GM12878 (cell line): Measurements from ENCODE around the gene MSL3. TPM values are rescaled to one million over a fixed set of nuclear protein-coding genes. Genes with fewer than 3 reads are reported as not detected.

Experiments
- CREB1 ChIP-seq: IDR thresholded peaks from 2 replicates; pipeline ENCODE4 v1.6.1; 2012; ENCODE audit warnings: low read depth, mild to moderate bottlenecking, inconsistent platforms
- ETV6 ChIP-seq, 2 experiments: fragments of 450-650 bp in 1 of 2; IDR thresholded peaks in 1 of 2; conservative IDR thresholded peaks in 1 of 2; 2 replicates each; pipeline ENCODE4 v1.6.1; 2014; ENCODE audit warnings: antibody characterized with exemption in 1 of 2, borderline replicate concordance in 1 of 2, low read depth in 1 of 2, mild to moderate bottlenecking in 1 of 2, moderate library complexity in 1 of 2
- GABPA ChIP-seq: IDR thresholded peaks from 2 replicates; pipeline ENCODE4 v1.6.1; 2014; ENCODE audit warnings: antibody characterized with exemption, low read depth, mild to moderate bottlenecking, inconsistent platforms
- KDM1A ChIP-seq: fragments of 200-600 bp; sonication (generic); IDR thresholded peaks from 2 replicates; pipeline ENCODE4 v1.6.1; 2016; ENCODE audit warnings: borderline replicate concordance
- MTA3 ChIP-seq: IDR thresholded peaks from 2 replicates; pipeline ENCODE4 v1.6.1; 2012; ENCODE audit warnings: low read length, inconsistent platforms, borderline replicate concordance
- NFXL1 ChIP-seq: fragments of 450-650 bp; IDR thresholded peaks from 2 replicates; pipeline ENCODE4 v1.6.1; 2017; ENCODE audit warnings: antibody characterized with exemption, mild to moderate bottlenecking, borderline replicate concordance
- NFYB ChIP-seq: IDR thresholded peaks from 2 replicates; pipeline ENCODE4 v1.6.1; 2011; ENCODE audit warnings: low read depth, mild to moderate bottlenecking, low read length, improper control_type of control experiment, moderate library complexity; ENCODE audit not compliant: insufficient read depth
- NR2C1 ChIP-seq: fragments of 450-650 bp; IDR thresholded peaks from 2 replicates; pipeline ENCODE4 v1.6.1; 2017; ENCODE audit warnings: antibody characterized with exemption, mild to moderate bottlenecking, moderate library complexity
- POU2F2 ChIP-seq: IDR thresholded peaks from 3 replicates; pipeline ENCODE4 v1.6.1; 2011; ENCODE audit warnings: low read depth, mild to moderate bottlenecking, low read length, borderline replicate concordance
- RBBP5 ChIP-seq: fragments of 200-600 bp; sonication (generic); conservative IDR thresholded peaks from 2 replicates; pipeline ENCODE4 v1.6.1; 2016
- SIX5 ChIP-seq: IDR thresholded peaks from 2 replicates; pipeline ENCODE4 v1.6.1; 2011; ENCODE audit warnings: mild to moderate bottlenecking, low read depth, low read length, moderate library complexity; ENCODE audit not compliant: severe bottlenecking
- SRF ChIP-seq, 2 experiments: IDR thresholded peaks; 2 replicates each; pipeline ENCODE4 v1.6.1; 2011; ENCODE audit warnings: low read depth in 2 of 2, low read length in 2 of 2, mild to moderate bottlenecking in 1 of 2, moderate library complexity in 1 of 2
- STAT1 ChIP-seq: fragments of 450-650 bp; conservative IDR thresholded peaks from 2 replicates; pipeline ENCODE4 v1.6.1; 2014; ENCODE audit warnings: antibody characterized with exemption, mild to moderate bottlenecking
- TARDBP ChIP-seq: IDR thresholded peaks from 2 replicates; pipeline ENCODE4 v1.6.1; 2016; ENCODE audit warnings: borderline replicate concordance
- TCF7 ChIP-seq: IDR thresholded peaks from 2 replicates; pipeline ENCODE4 v1.6.1; 2014; ENCODE audit warnings: antibody characterized with exemption, borderline replicate concordance
- ZBED1 ChIP-seq: IDR thresholded peaks from 2 replicates; pipeline ENCODE4 v1.6.1; 2016; ENCODE audit warnings: borderline replicate concordance
- ZNF274 ChIP-seq: IDR thresholded peaks from one replicate; pipeline ENCODE4 v1.8.0; 2011; ENCODE audit not compliant: insufficient read length, insufficient read depth
- ZSCAN29 ChIP-seq: fragments of 450-650 bp; IDR thresholded peaks from 2 replicates; pipeline ENCODE4 v1.6.1; 2017; ENCODE audit warnings: mild to moderate bottlenecking, moderate library complexity
- polyA plus RNA-seq, 11 experiments: library from polyadenylated mRNA; depleted of rRNA in 4 of 11; unstranded in 6 of 11; stranded (reverse) in 5 of 11; fragments of >200 nt; fragmentation: Nextera tagmentation in 4 of 11; fragmentation: Illumina TruSeq in 1 of 11; extraction: Ambion mirVana in 4 of 11; extraction: Trizol in 1 of 11; gene quantifications; 1 replicate in 1 of 11; 2 replicates in 10 of 11; pipeline versions ENCODE4 v1.2.1 to v1.2.3, GENCODE V29; 2011 to 2016; ENCODE audit warnings: inconsistent platforms in 2 of 11, missing spikeins in 2 of 11, low read depth in 1 of 11
- total RNA-seq, 4 experiments: library from RNA; depleted of rRNA in 3 of 4; stranded (reverse); fragments of >200 nt in 3 of 4; fragmentation: Illumina TruSeq in 1 of 4; extraction: Trizol in 1 of 4; gene quantifications; 2 replicates each; pipeline versions ENCODE4 v1.2.1 to v1.2.3, GENCODE V29; 2013 to 2021
- TF ChIP-seq, protein P1 (sequence below): fragments of 450-650 bp; IDR thresholded peaks from 2 replicates; pipeline ENCODE4 v1.6.1; 2016; ENCODE audit warnings: mild to moderate bottlenecking
- TF ChIP-seq, protein P2 (sequence below): fragments of 450-650 bp; IDR thresholded peaks from 2 replicates; pipeline ENCODE4 v1.6.1; 2016; ENCODE audit warnings: mild to moderate bottlenecking, moderate library complexity, borderline replicate concordance
- TF ChIP-seq, protein P3 (sequence below): IDR thresholded peaks from 2 replicates; pipeline ENCODE4 v1.6.1; 2011; ENCODE audit warnings: borderline replicate concordance, low read depth, mild to moderate bottlenecking, moderate library complexity, mixed read lengths, low read length; ENCODE audit not compliant: insufficient read depth; ENCODE audit errors: extremely low read length
- TF ChIP-seq, protein P4 (sequence below): fragments of 450-650 bp; IDR thresholded peaks from 2 replicates; pipeline ENCODE4 v1.6.1; 2017; ENCODE audit warnings: borderline replicate concordance

The MSL3 gene
- total and polyA plus RNA-seq, 10 of the 15 experiments (the other 5 are each of a cell fraction or from before 2014, with no cell fraction given) = 28.4 to 438 (median 40.7) TPM

DNA sequence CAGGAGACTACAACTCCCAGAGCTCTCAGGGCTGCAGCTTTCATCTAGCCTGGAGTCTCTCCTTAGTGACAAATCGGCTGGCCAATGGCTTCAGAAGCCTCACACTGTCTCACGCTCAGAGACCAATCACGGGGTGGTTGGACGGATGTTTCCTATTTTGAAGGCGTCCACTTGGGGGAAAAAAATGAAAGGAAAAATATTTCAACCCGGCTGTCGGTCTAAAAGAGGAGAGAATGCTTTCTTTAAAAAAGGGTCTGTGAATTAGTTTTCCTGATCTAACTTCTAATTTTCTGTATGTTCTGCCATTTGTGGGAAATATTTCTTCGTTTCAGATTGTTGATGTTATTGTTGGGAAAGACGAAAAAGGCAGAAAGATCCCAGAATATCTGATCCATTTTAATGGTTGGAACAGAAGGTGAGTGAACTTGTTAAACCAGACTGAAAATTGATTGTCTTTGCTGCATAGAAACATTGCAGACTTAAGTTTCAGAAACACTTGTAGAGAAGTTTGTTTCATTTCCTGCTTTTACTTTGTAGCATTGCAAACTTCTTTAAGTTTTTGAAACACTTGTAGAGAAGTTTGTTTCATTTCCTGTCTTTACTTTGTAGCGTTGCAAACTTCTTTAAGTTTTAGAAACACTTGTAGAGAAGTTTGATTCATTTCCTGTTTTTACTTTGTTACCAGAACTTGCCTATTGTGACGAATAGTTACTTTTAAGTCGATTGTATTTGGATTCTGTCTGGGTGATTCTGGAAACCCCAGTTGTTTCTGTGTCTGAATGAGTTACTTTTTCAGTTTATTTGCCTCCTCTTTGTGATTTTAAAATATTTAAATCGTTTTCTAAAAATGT lies 1.6 kb downstream of the MSL3 start (continued):
- TF ChIP-seq SRF (IDR thresholded peaks at IDR 0.05; ENCODE audit: low read depth in 2 of 2, low read length in 2 of 2) = 0 out of 4 replicates have a peak, but pooled peaks of 1 of the 2 experiments have one; percentile 54
- peak; percentile 52; the same call in 1 of the 2 replicates for TF ChIP-seq MTA3
- TF ChIP-seq CREB1 = peak; percentile 71
- no peak for TF ChIP-seq NR2C1
- TF ChIP-seq, protein P1, sequence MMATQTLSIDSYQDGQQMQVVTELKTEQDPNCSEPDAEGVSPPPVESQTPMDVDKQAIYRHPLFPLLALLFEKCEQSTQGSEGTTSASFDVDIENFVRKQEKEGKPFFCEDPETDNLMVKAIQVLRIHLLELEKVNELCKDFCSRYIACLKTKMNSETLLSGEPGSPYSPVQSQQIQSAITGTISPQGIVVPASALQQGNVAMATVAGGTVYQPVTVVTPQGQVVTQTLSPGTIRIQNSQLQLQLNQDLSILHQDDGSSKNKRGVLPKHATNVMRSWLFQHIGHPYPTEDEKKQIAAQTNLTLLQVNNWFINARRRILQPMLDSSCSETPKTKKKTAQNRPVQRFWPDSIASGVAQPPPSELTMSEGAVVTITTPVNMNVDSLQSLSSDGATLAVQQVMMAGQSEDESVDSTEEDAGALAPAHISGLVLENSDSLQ = peak; percentile 97
- TF ChIP-seq, protein P2, sequence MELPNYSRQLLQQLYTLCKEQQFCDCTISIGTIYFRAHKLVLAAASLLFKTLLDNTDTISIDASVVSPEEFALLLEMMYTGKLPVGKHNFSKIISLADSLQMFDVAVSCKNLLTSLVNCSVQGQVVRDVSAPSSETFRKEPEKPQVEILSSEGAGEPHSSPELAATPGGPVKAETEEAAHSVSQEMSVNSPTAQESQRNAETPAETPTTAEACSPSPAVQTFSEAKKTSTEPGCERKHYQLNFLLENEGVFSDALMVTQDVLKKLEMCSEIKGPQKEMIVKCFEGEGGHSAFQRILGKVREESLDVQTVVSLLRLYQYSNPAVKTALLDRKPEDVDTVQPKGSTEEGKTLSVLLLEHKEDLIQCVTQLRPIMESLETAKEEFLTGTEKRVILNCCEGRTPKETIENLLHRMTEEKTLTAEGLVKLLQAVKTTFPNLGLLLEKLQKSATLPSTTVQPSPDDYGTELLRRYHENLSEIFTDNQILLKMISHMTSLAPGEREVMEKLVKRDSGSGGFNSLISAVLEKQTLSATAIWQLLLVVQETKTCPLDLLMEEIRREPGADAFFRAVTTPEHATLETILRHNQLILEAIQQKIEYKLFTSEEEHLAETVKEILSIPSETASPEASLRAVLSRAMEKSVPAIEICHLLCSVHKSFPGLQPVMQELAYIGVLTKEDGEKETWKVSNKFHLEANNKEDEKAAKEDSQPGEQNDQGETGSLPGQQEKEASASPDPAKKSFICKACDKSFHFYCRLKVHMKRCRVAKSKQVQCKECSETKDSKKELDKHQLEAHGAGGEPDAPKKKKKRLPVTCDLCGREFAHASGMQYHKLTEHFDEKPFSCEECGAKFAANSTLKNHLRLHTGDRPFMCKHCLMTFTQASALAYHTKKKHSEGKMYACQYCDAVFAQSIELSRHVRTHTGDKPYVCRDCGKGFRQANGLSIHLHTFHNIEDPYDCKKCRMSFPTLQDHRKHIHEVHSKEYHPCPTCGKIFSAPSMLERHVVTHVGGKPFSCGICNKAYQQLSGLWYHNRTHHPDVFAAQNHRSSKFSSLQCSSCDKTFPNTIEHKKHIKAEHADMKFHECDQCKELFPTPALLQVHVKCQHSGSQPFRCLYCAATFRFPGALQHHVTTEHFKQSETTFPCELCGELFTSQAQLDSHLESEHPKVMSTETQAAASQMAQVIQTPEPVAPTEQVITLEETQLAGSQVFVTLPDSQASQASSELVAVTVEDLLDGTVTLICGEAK = peak; percentile 83; the same call in 1 of the 2 replicates
- TF ChIP-seq GABPA = peak; percentile 81
- no peak for TF ChIP-seq TCF7
- TF ChIP-seq STAT1 = no peak
- peak; percentile 91 for TF ChIP-seq NFYB
- no peak for TF ChIP-seq RBBP5
- TF ChIP-seq ZSCAN29 = no peak
- TF ChIP-seq, protein P3, sequence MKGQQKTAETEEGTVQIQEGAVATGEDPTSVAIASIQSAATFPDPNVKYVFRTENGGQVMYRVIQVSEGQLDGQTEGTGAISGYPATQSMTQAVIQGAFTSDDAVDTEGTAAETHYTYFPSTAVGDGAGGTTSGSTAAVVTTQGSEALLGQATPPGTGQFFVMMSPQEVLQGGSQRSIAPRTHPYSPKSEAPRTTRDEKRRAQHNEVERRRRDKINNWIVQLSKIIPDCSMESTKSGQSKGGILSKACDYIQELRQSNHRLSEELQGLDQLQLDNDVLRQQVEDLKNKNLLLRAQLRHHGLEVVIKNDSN = no peak
- no peak for TF ChIP-seq KDM1A
- no peak for TF ChIP-seq ZBED1
- no peak for TF ChIP-seq NFXL1
- TF ChIP-seq ZNF274 = no peak
- peak in 1 of 2 experiments; percentile 70; a peak in 1 of 4 replicates for TF ChIP-seq ETV6 (conservative IDR thresholded peaks at IDR 0.05 in 1 of 2, IDR thresholded peaks at IDR 0.05 in 1 of 2; ENCODE audit: borderline replicate concordance in 1 of 2, low read depth in 1 of 2)
- TF ChIP-seq TARDBP = no peak
- TF ChIP-seq, protein P4, sequence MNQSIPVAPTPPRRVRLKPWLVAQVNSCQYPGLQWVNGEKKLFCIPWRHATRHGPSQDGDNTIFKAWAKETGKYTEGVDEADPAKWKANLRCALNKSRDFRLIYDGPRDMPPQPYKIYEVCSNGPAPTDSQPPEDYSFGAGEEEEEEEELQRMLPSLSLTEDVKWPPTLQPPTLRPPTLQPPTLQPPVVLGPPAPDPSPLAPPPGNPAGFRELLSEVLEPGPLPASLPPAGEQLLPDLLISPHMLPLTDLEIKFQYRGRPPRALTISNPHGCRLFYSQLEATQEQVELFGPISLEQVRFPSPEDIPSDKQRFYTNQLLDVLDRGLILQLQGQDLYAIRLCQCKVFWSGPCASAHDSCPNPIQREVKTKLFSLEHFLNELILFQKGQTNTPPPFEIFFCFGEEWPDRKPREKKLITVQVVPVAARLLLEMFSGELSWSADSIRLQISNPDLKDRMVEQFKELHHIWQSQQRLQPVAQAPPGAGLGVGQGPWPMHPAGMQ = no peak
- TF ChIP-seq POU2F2 = no peak
- TF ChIP-seq SIX5 = peak; percentile 69
